Frontal cortex (tissue), 4 donors: ENCODE measurements around the gene S1PR5. TPM values are rescaled to one million over a fixed set of nuclear protein-coding genes. Genes with fewer than 3 reads are reported as not detected.
A peak's percentile ranks its signal among the peaks of the same experiment; 100 is the strongest.
"Not testable (repeated sequence)": the region's sequence is repeated elsewhere in the genome, so short reads cannot be mapped to it uniquely, and the experiment has no call there.

ENCODE experiments used
- DNase-seq, 2 donors: peaks; one replicate each; pipeline ENCODE4 v3.0.0; 2012; ENCODE audit warnings: low spot score in 2 of 2
- FAIRE-seq: peaks from 2 replicates; lab custom pipeline; 2012; peaks lifted over from hg19 to GRCh38; lab: Jason Lieb, UNC
- total RNA-seq: library from RNA; depleted of rRNA; stranded (reverse); fragments of >200 nt; gene quantifications from one replicate; pipeline ENCODE4 v1.2.3, GENCODE V29; 2014
- donor health status: control.
- donor health status: control.
- donor health status: control.

The S1PR5 gene
- total RNA-seq = 0.41 TPM

- FAIRE-seq (no peak), DNase-seq (peak; percentile 80 to 90)
Measured at GRCh38 chr19:10517361-10517759, at the start of gene S1PR5. S1PR5 (minus strand) TSS chr19:10517447; CDS start chr19:10515011, 2,436 bp downstream.

DNA sequence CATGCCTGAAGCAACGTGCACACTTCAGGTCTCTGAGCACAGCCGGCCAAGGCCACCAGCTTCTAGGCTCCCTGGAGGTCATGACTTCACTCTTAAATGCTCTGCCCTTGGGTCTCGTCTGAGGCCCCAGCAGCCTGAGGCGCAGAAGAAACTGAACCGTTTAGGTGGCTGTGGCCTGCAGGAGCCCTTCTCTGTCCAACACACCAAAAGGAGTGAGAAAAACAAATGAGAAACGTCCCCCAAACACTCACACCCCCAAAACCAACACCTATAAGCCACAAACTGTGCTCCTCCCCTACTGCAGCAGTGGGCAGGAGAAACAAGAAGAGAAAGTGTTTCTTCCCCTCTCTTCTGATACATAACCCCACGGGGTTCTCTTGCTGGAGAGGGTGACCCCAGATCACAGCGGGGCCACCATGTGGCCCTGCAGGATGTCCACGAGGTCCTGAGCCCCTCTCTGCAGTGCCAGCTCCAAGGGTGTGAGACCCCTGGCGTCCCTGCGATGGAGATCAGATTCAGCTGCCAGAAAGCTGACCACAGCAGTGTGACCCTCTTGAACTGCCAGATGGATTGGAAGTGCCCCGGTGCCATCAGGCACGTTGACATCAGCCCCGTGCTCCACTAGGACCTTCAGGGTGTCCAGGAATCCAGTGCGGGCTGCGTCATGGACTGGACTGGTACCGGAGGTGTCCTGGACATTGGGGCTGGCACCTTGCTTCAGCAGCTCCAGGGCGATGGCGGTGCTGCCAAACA, 49.6 kb upstream of the S1PR5 start:
- no peak for FAIRE-seq
- DNase-seq = peak in 1 of 2 donors; percentile 16

DNA sequence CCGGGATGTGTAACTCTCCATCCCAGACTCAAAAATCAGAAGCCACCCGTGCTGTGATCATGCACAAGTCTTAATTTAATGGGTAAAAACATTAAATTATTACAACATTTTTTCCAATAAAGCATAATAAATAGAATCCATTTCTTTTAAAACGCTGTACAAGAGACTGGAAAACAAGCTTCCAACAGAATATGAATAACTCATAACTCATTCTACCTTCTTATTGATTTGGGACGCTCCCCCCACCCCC, 49.1 kb upstream of the S1PR5 start:
- DNase-seq (no peak), FAIRE-seq (no peak)

- DNase-seq (peak; percentile 99), FAIRE-seq (no peak)
Measured at GRCh38 chr19:10565567-10566407, 48.5 kb upstream of the S1PR5 start, which contains the start of gene KRI1. KRI1 (minus strand) TSS chr19:10566010; CDS start chr19:10565999, 11 bp downstream.

- DNase-seq (peak; percentile 55 to 69), FAIRE-seq (no peak)
Measured at GRCh38 chr19:10565028-10565566, 47.9 kb upstream of the S1PR5 start.

GRCh38 chr19:10562609-10563008, 45.4 kb upstream of the S1PR5 start:
- no peak for DNase-seq
- FAIRE-seq = no peak

GRCh38 chr19:10560154-10560553, 42.9 kb upstream of the S1PR5 start:
- FAIRE-seq (no peak), DNase-seq (no peak)

DNA sequence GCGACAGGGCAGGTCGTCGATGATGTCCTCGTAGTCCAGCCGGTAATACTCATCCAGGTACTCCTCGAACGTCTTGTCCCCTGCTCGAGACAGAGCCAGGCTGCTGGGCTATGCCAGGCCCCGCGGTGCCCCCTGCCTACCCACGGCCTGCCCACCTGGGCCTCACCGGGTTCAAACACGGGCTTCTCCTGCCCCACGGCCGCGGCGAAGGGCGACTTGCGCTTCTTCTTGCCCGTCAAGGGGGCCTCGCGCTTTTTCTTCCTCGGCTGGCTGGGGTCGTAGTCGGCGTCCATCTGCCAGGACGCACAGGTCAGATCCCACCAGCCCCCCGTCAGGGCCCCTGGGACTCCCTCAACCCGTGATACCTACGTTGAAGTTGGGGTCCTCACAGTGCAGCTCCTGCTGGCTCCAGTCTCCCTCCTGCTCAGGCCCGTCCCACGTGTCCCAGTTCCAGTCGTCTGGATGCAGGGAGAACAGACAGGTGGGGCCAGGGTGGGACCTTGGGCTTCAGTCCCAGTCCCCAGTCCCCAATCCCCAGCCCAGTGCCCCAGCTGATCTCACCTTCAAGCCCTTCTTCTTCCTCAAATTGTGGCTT, 40.5 kb upstream of the S1PR5 start:
- DNase-seq (peak in 1 of 2 donors; percentile 13), FAIRE-seq (no peak)

DNA sequence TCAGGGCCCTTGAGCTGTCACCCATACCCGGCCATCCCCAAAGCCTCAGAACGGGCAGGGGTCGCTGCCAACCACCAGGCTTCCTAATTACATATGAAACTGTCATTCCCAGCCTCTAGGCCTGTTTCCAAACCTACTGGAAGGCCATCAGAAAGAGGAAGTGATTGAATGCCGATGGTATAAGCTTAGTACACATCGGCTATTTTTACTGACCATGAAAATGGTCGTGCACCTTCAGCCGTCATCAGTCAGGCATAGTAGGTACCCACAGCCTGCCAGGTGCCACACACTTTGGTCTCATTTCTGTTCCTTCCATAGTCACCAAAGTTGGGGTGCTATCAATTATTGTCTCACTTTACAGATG, 38.3 kb upstream of the S1PR5 start:
- DNase-seq = peak in 1 of 2 donors; percentile 33
- no peak for FAIRE-seq

DNA sequence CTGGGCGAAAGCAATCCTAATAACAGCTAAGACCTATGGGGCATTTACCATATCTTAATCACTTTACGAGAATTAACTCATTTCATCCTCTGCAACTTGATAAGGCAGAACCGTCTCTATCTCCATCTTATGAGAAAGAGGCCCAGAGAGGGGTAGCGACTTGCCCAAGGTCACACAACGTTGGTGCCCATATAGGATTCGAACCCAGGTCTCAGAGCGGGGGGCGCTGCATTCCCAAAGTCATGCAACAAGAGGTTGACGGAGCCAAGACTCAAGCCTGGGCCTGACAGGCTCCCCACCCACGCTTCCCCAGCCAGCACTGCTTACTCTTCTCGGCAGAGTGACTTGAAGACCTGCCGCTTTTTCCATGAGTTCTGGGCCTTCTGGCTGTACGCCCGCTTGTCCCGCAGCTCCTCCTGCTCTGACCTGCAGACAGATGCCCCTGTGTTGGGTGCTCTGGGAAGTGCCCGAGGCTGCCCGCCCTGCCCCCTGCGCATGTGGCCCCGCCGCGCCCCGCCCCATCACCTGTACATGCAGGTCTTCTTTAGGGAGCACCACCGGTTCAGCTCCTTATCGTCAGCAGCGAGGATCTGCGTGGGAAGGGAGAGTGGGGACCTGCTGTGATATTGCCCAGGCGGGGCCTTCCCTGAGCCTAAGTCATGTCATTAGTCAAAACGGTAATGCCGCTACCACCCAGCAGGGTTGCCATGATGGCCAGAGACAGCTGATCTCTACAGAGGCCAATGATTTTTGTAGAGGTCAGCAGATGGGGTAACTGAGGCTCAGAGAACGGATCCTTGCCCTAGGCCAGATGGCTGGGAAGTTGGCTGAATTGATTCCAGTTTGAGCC, 37.7 kb upstream of the S1PR5 start:
- no peak for FAIRE-seq
- DNase-seq = peak in 1 of 2 donors; percentile 38

- peak in 1 of 2 donors; percentile 34 for DNase-seq
- FAIRE-seq = no peak
Measured at GRCh38 chr19:10553943-10554381, 36.7 kb upstream of the S1PR5 start.

DNA sequence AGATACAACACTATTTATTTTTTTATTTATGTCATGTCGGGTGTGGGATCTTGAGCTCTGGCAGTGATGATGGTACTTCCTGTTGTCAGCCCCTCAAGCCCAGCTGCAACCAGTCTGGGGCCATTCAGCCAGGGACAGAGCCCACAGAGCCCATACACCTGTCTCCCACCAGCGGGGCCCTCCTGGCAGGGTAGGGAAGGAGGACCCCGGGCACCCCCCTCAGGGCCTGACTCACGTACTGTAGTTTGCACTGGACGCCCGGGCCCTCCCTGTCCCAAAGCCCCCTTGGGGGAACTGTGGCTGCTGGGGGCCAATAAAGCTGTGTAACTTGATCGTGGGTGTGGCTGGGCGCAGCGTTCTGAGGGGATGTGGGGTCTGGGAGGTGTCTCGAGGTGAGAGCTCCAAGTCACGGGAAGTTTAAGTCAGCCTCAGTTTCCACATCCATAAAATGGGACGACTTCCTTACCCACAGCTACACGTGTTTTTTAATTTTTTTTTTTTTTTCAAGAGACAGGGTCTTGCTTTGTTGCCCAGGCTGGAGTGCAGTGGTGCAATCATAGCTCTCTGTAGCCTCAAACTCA, 35.9 kb upstream of the S1PR5 start:
- no peak for FAIRE-seq

GRCh38 chr19:10552510-10553053, 35.3 kb upstream of the S1PR5 start:
- DNase-seq = peak in 1 of 2 donors; percentile 33
- FAIRE-seq = no peak

More for the DNA sequence above, 35.9 kb upstream of the S1PR5 start:
- peak in 1 of 2 donors; percentile 24 for DNase-seq

DNA sequence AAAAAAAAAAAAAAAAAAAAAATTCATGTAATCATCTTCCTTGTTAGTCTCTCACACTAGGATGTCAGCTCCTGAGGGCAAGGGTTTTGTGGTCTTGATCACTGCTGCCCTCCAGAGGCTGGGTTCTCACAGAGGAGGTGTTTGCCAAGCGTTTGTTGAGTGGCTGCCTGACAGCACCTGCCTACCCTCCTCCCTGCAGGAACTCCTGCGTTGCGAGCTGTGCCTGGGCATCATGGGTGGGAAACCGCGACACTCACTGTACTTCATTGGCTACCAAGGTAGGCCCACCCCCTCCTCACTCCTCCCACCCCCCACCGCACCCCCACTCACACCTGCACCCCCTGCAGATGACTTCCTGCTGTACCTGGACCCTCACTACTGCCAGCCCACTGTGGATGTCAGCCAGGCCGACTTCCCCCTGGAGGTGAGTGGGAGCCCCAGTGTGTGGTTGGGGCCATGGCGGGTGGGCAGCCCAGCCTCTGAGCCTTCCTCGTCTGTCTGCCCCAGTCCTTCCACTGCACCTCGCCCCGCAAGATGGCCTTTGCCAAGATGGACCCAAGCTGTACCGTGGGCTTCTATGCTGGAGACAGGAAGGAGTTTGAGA, 34.6 kb upstream of the S1PR5 start:
- DNase-seq (peak in 1 of 2 donors; percentile 39), FAIRE-seq (no peak)

- not testable (repeated sequence) for FAIRE-seq
Measured at GRCh38 chr19:10551006-10551405, 33.8 kb upstream of the S1PR5 start.

GRCh38 chr19:10550336-10550735, 33.1 kb upstream of the S1PR5 start:
- no peak for FAIRE-seq
- DNase-seq = no peak

More at GRCh38 chr19:10551006-10551405, 33.8 kb upstream of the S1PR5 start:
- not testable (repeated sequence) for DNase-seq

DNA sequence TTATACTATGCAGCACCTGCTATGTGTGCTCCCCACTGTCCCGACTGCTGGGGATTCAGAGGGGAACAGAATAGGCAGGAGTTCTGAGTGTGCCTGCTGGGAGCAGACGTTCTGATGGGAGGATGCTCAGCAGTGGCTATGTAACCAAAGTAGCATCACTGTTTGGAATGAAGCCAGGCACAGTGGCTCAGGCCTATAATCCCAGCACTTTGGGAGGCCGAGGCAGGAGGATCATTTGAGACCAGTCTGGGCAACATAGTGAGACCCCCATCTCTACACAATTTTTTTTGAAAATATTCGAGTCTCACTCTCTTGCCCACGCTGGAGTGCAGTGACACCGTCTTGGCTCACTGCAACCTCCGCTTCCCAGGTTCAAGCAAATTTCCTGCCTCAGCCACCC, 32.5 kb upstream of the S1PR5 start:
- FAIRE-seq (no peak), DNase-seq (no peak)

DNA sequence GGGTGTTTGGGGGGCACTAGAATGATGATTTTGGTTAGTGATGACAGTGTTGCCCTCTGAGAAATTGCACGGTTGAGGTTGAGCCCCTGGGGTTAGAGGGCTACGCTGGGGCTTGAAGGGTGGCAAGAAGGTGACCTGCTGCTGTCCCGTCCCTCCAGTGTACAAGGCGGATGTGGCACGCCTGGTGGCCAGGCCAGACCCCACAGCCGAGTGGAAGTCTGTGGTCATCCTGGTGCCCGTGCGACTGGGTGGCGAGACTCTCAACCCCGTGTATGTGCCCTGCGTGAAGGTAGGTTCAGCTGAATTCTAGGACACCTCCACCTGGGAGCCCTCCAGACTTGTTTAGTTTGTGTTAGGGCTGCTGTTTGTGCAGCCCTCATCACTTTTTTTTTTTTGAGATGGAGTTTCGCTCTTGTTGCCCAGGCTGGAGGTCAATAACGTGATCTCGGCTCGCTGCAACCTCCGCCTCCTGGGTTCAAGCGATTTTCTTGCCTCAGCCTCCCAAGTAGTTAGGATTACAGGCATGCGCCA, 31.6 kb upstream of the S1PR5 start:
- FAIRE-seq (no peak), DNase-seq (no peak)
